Right cardiac atrium (tissue), 5 donors: ENCODE data around the gene IL12A. TPM values are rescaled to one million over a fixed set of nuclear protein-coding genes. Genes with fewer than 3 reads are reported as not detected.

Source experiments
- ATAC-seq, 2 donors: fragments of 200-7000 bp; cut with Tn5 transposase; one replicate each; pipeline versions ENCODE4 v1.8.0 to v1.9.1; 2020; ENCODE audit warnings: moderate library complexity in 2 of 2, mild to moderate bottlenecking in 1 of 2
- DNase-seq, 3 donors: peaks; one replicate each; pipeline ENCODE4 v3.0.0-alpha.2; 2020
- H3K27ac ChIP-seq: one replicate; pipeline ENCODE4 v1.5.1; 2013; ENCODE audit warnings: mild to moderate bottlenecking, low read length, control low read depth, moderate library complexity
- H3K27me3 ChIP-seq: one replicate; pipeline ENCODE4 v1.6.1; 2013; ENCODE audit not compliant: control insufficient read depth, insufficient read depth
- H3K4me1 ChIP-seq: one replicate; pipeline ENCODE4 v1.6.1; 2013; ENCODE audit warnings: low read length; ENCODE audit not compliant: control insufficient read depth, insufficient read depth
- H3K4me3 ChIP-seq: one replicate; pipeline ENCODE4 v1.5.1; 2013; ENCODE audit warnings: low read length, control low read depth
- H3K9me3 ChIP-seq: one replicate; pipeline ENCODE4 v1.6.1; 2013; ENCODE audit warnings: low read length; ENCODE audit not compliant: control insufficient read depth
- WGBS: extraction: QIAGEN DNeasy Blood & Tissue Kit; methylation state at CpG from one replicate; pipeline ENCODE4 v1.1.7; 2013; 5-methylcytosine and 5-hydroxymethylcytosine counted together
- intact Hi-C, 4 donors: fragments of 100-400 bp; cut with DNase I; formaldehyde crosslinking; loops; one replicate each; pipeline versions ENCODE4 v1.11.0 to v1.14.0; 2022 to 2023
- polyA plus RNA-seq: library from polyadenylated mRNA; stranded (reverse); fragments of 200-250 nt; gene quantifications from one replicate; pipeline ENCODE4 v1.2.3, GENCODE V29; 2013
- total RNA-seq, 4 donors: library from RNA; stranded (reverse); fragmentation: NEBNext Ultra II Directional; extraction: Animal tissue kit (Norgen Biotek cat#: 25700); gene quantifications; one replicate each; pipeline ENCODE4 v1.2.1, GENCODE V29; 2021
- donor health status: healthy with polysubstance abuse.
- donor health status: DM: no; HTN: yes; CAD: no.
- donor health status: DM: no; HTN: no; CAD: no.
- donor health status: DM: no; HTN: yes; CAD: no; lungs with severe emphysema.
- donor health status: DM: yes; HTN: yes; CAD: no.

Gene IL12A
- total and polyA plus RNA-seq, 5 donors: 0.24 to 1.0 (median 0.29) TPM

DNA sequence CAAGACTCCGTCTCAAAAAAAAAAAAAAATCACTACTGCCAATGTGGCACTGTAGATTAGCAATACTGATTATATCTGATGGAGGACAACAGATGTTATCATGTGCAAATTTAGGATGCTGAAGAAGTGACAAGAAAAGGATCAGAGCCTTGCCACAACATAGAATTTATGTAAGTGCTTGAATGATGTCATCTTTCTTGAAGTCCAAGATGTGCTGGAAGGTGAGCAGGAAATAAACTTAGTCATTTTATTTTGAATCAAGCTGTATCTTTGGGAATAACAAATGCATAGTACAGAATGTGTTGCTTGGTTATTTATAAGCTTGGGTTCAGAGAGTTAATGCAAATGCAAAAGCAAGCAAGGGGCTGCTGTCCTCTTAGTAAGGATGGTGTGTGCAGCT, 47.1 kb downstream of the IL12A start:
- no peak overlapping the region for H3K4me3 ChIP-seq
- H3K4me1 ChIP-seq: no peaks in the 10 kb centered on the region
- WGBS: 88% methylated on average over 1 of the region's 1 CpG
- H3K27ac ChIP-seq: no peak overlapping the region
- intact Hi-C loops: loop anchor here in 3 of 4 donors (10.0 kb wide), 2 partner anchors 309 to 379 kb away; no protein-coding TSS in a partner anchor
- DNase-seq (no peak), ATAC-seq (no peak)
- no peaks in the 10 kb centered on the region for H3K27me3 ChIP-seq
- H3K9me3 ChIP-seq: no peaks in the 10 kb centered on the region

GRCh38 chr3:160038862-160039562, 50.4 kb downstream of the IL12A start:
- Histone ChIP-seq H3K4me1 (no peaks in the 10 kb centered on the region), H3K27me3 (no peaks in the 10 kb centered on the region), H3K27ac (no peak overlapping the region), H3K9me3 (no peaks in the 10 kb centered on the region), H3K4me3 (no peak overlapping the region)
- DNase-seq (peak; percentile 25 to 63 (median 57)), ATAC-seq (peak; percentile 29 to 51)
- WGBS: 4% methylated on average over 36 of the region's 36 CpGs
- intact Hi-C loops: loop anchor here in 3 of 4 donors (10.0 kb wide), 2 partner anchors 306 to 376 kb away; no protein-coding TSS in a partner anchor

DNA sequence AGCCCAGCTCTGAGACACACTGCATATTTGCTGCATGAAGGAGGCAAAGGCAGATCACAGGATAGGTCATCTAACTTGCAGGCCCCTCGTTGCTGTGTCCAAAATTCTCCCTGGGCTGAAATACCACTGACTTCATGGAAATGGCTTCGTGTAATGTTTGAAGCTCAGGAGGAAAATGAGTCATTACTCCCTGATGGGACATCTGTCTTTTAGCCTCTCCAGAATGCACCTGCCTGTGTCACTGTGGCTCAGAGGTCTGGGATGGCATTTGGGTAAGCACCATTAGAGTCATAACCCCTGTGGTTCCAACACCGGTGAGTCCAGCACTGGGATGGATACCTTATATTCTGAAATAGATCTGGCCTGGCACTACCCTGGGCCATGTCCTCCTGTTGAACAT, 51.5 kb downstream of the IL12A start:
- ATAC-seq (no peak), DNase-seq (no peak)
- Histone ChIP-seq H3K27ac (no peak overlapping the region), H3K4me3 (no peak overlapping the region), H3K9me3 (no peaks in the 10 kb centered on the region), H3K4me1 (no peaks in the 10 kb centered on the region), H3K27me3 (no peaks in the 10 kb centered on the region)
- intact Hi-C loops: no loop called here
- 67% methylated on average over 3 of the region's 3 CpGs for WGBS

- Histone ChIP-seq H3K4me3 (no peak overlapping the region), H3K9me3 (no peaks in the 10 kb centered on the region), H3K27ac (no peak overlapping the region), H3K4me1 (no peaks in the 10 kb centered on the region), H3K27me3 (no peaks in the 10 kb centered on the region)
- WGBS: 69% methylated on average over 1 of the region's 1 CpG
- no peak for ATAC-seq
- DNase-seq: no peak
- intact Hi-C loops: no loop called here
Measured at GRCh38 chr3:160041465-160041864, 52.8 kb downstream of the IL12A start.

- H3K27ac ChIP-seq: no peak overlapping the region
- no peaks in the 10 kb centered on the region for H3K4me1 ChIP-seq
- DNase-seq (no peak), ATAC-seq (no peak)
- no peak overlapping the region for H3K4me3 ChIP-seq
- intact Hi-C loops: no loop called here
- no peaks in the 10 kb centered on the region for H3K27me3 ChIP-seq
- 37% methylated on average over 1 of the region's 1 CpG for WGBS
- no peaks in the 10 kb centered on the region for H3K9me3 ChIP-seq
Measured at GRCh38 chr3:160044121-160044520, 55.5 kb downstream of the IL12A start.

Other genes with a start within 250 kb of the IL12A start
- 10 to 100 TPM; 34.7 to 53.7 (median 44.0) TPM for gene SCHIP1, start 149.0 kb upstream of the IL12A start, total RNA-seq
- gene SCHIP1, start 149.0 kb upstream of the IL12A start, polyA plus RNA-seq: 61.0 TPM
- under 1 TPM; 0.20 to 0.76 (median 0.56) TPM for gene C3orf80, start 236.6 kb downstream of the IL12A start, total RNA-seq
- gene C3orf80, start 236.6 kb downstream of the IL12A start, polyA plus RNA-seq: 0.16 TPM